Inflammatory macrophage treated with lipopolysaccharide for 4 hours (primary cell): ENCODE measurements around the gene OR5B21.
A peak's percentile ranks its signal among the peaks of the same experiment; 100 is the strongest.

Experiments used
- DNase-seq: peaks from one replicate; pipeline ENCODE4 v3.0.0-alpha.2; 2020

The OR5B21 gene

GRCh38 chr11:58508005-58508404 is at the start of gene OR5B21:
Gene OR5B21, minus strand, starts transcription at chr11:58508105. Its CDS starts 0 bp downstream, at chr11:58508105.
- DNase-seq = no peak

- no peak for DNase-seq
Measured at GRCh38 chr11:58549644-58550043, 41.7 kb upstream of the OR5B21 start.

- DNase-seq = no peak
Measured at GRCh38 chr11:58546841-58547240, 38.9 kb upstream of the OR5B21 start.

GRCh38 chr11:58531865-58532341 is 24.0 kb upstream of the OR5B21 start:
- no peak for DNase-seq

- no peak for DNase-seq
Measured at GRCh38 chr11:58530236-58530635, 22.3 kb upstream of the OR5B21 start.

- no peak for DNase-seq
Measured at GRCh38 chr11:58527429-58527828, 19.5 kb upstream of the OR5B21 start.

GRCh38 chr11:58526721-58527120 is 18.8 kb upstream of the OR5B21 start:
- peak; percentile 41 for DNase-seq

- DNase-seq = peak; percentile 93
Measured at GRCh38 chr11:58525037-58525614, 17.2 kb upstream of the OR5B21 start.

- DNase-seq = peak; percentile 72
Measured at GRCh38 chr11:58524232-58525036, 16.5 kb upstream of the OR5B21 start.

- DNase-seq = peak; percentile 15
Measured at GRCh38 chr11:58513747-58514367, 6.0 kb upstream of the OR5B21 start.

GRCh38 chr11:58511636-58512035 is 3.7 kb upstream of the OR5B21 start:
- DNase-seq = no peak

- DNase-seq = no peak
Measured at GRCh38 chr11:58509748-58510147, 1.8 kb upstream of the OR5B21 start.

- no peak for DNase-seq
Measured at GRCh38 chr11:58508814-58509213, 909 bp upstream of the OR5B21 start.

- no peak for DNase-seq
Measured at GRCh38 chr11:58507355-58507754, 550 bp downstream of the OR5B21 start.

- peak; percentile 8 for DNase-seq
Measured at GRCh38 chr11:58506935-58507334, 970 bp downstream of the OR5B21 start.

GRCh38 chr11:58505849-58506248 is 2.1 kb downstream of the OR5B21 start:
- no peak for DNase-seq

GRCh38 chr11:58504232-58504631 is 3.7 kb downstream of the OR5B21 start:
- DNase-seq = no peak

- DNase-seq = no peak
Measured at GRCh38 chr11:58503361-58503856, 4.5 kb downstream of the OR5B21 start.

GRCh38 chr11:58502004-58502403 is 5.9 kb downstream of the OR5B21 start:
- no peak for DNase-seq

GRCh38 chr11:58498464-58498863 is 9.4 kb downstream of the OR5B21 start:
- DNase-seq = no peak

GRCh38 chr11:58497951-58498350 is 10.0 kb downstream of the OR5B21 start:
- DNase-seq = no peak

- no peak for DNase-seq
Measured at GRCh38 chr11:58495906-58496305, 12.0 kb downstream of the OR5B21 start.

- DNase-seq = no peak
Measured at GRCh38 chr11:58494101-58494500, 13.8 kb downstream of the OR5B21 start.

GRCh38 chr11:58493676-58494075 is 14.2 kb downstream of the OR5B21 start:
- no peak for DNase-seq
